HG02852 (cell line): ENCODE measurements around the gene SF3A2.

Source experiments
- ATAC-seq: cut with Tn5 transposase; IDR thresholded peaks from one replicate; pipeline ENCODE4 v1.9.1; 2021; ENCODE audit warnings: mild to moderate bottlenecking, moderate library complexity; ENCODE audit not compliant: unreplicated experiment

Gene SF3A2

DNA sequence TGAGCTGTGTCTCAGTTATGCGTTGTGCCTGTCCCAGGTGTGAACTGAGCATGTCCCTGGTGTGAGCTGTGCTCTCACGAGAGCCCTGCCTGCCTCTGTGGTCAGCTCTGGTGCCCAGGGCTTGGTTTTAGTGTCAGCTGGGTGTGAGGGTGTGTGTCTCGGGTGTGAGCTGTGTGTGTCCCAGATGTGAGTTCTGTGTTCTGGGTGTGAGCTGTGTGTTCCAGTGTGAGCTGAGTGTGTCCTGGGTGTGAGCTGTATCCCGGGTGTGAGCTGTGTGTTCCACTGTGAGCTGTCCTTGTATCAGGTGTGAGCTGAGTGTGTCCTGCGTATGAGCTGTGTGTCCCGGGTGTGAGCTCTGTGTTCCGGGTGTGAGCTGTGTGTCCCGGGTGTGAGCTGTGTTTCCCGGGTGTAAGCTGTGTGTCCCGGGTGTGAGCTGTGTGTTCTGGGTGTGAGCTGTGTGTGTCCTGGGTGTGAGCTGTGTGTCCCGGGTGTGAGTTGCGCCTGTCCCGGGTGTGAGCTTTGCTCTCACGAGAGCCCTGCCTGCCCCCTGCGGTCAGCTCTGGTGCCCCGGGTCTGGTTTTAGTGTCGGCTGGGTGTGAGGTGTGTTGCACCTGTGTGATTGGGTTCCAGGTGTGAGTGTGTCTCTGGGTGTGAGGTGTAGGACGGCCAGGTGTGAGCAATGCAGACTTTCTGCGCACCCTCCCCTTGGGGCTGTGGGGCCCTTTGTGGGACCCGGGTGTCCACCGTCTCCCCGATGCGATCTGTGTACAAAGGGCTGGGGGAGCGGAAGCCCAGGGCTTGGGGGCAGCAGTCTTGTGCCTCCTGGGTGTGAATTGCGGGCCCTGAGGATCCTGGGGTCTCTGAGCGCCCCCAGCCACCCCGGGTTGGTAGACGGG lies 52.4 kb downstream of the SF3A2 start:
- no peak for ATAC-seq

DNA sequence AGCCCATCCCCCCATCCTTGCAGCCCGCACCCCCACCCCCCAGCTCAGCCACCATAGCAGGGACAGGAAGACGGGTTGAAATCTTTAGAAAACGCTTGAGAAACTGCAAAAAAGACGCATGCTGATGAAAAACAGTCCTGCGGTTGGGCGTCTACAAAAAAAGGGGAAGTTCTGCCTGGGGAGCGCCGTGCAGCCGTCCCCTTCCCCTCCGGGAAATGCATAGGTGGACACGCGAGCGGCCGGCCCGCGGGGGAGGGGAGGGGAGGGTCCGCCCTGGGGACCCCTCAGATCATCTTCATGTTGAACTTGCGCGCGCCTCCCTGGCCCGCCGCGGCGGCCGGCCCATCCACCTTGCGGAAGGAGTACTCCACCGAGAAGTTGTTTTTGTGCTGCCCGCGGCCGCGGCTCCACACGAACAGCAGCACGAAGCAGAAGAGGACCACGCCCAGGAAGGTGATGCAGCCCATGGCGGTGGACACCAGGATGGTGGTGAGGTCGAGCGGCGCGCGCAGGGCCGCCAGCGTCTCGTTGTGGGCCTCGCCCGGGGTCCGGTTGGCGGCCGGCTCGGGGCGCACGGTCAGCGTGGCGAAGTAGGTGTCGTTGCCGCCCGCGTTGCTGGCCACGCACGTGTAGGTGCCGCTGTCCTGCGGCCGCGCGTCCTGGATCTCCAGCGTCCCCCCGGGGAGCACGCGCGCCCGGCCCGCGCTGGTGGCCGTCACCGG lies 53.3 kb downstream of the SF3A2 start:
- ATAC-seq = no peak

DNA sequence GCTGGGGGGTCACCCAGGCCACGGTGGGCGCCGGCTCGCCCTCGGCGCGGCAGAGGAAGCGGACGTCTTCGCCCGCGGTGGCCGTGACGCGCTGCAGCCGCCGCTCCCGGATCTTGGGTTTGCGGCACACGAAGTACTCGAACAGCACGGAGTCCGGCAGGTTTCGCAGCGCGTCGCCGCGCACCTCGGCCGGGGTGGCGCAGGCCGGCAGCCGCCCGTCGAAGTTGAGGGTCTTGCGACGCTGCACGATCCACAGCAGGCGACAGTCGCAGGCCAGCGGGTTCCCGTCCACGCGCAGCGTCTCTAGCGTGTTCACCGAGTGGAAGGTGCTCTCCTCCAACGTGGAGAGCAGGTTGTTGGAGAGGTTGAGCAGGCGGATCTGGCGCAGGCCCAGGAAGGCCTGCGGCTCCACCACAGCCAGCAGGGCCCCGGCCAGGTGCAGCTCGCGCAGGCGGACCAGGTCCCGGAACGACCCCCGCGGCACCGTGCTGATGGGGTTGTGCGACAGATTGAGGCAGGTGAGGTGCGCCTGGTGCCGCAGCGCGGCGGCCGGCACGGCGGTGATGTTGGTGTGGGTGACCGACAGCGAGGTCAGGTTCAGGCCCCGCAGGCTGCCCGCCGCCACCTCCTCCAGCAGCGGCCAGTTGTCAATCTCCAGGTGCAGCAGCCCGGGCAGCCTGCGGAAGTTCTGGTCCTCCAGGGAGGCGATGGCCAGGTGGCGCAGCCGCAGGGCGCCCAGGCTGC lies 54.0 kb downstream of the SF3A2 start:
- no peak for ATAC-seq

DNA sequence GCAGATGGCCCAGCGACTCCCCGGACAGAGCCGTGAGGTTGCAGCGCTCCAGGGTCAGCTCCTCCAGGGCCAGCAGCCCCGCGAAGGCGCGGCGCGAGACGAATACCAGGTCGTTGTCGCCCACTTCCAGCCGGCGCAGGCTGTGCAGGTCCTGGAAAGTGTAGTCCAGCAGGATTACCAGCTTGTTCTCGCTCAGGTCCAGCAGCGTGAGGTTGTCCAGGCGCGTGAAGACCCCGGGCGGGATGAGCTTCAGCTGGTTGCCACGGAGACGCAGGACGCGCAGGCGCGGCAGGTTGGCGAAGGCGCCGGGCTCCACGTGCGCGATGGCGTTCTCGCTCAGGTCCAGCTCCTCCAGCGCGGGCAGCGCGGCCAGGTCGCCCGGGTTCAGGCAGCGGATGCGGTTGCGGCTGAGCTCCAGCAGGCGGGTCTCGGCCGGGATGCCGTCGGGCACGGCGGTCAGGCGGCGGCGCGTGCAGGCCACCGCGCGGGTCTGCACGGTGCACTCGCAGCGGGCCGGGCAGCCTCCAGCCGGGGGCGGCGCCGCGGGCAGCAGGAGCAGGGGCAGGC lies 54.6 kb downstream of the SF3A2 start:
- ATAC-seq = no peak

DNA sequence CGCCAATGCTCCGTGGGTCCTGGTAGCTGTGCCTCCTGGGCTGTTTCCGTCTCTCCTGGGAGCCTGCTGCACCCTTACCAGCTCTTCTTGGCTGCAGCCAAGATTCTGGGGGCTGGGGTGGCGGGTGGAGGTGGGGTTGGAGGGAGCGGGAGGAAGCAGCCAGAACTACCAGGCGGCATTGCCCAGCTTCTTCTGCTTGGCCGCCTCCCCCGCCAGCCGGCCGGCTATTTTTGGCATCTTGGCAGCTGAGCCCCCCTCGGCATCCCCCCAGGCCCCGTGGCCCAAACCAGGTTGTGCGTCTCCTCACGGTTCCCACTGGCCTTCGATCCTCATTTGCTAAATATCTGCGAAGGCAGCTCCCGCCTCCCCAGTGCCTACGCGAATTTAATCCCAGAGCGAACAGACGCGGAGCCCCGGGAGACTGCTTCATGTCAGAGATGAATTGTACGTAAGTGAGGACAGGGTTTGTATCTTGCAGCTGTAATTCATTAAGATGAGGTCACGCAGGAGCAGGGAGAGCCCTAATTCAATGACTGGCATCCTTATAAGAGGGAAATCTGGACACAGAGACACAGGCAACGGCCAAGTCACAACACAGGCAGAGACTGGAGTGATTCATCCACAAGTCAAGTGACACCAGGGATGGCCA lies 58.2 kb downstream of the SF3A2 start:
- no peak for ATAC-seq

DNA sequence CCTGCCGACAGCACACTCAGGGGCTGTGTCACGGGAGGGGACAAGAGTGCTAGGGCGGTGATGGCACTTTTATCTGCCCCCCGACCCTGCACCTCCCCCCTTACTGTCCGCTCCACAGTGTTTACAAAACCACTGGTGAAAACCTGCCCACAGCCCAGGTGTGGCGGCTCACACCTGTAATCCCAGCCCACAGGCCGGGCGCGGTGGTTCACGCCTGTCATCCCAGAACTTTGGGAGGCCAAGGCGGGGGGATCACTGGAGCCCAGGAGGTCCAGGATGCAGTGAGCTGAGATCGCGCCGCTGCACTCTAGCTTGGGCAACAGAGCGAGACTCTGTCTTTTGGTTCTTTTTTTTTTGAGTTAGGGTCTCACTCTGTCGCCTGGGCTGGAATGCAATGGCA lies 59.5 kb downstream of the SF3A2 start:
- no peak for ATAC-seq
